Uterus (tissue), 2 donors: ENCODE measurements around the gene S1PR1.

ENCODE experiments used
- POLR2A ChIP-seq, 2 donors: fragments of 450-650 bp; IDR thresholded peaks; one replicate each; pipeline ENCODE4 v1.6.1; 2016; ENCODE audit warnings: antibody characterized with exemption in 2 of 2, mild to moderate bottlenecking in 1 of 2, moderate library complexity in 1 of 2
- TF ChIP-seq, protein P1 (sequence below), 4 experiments: fragments of 200-600 bp in 2 of 4; fragments of 450-650 bp in 2 of 4; sonication (generic) in 2 of 4; IDR thresholded peaks; one replicate each; pipeline ENCODE4 v1.5.1; 2016 to 2019; ENCODE audit warnings: antibody characterized with exemption in 4 of 4, mild to moderate bottlenecking in 2 of 4, moderate library complexity in 1 of 4

- TF ChIP-seq, protein P1, sequence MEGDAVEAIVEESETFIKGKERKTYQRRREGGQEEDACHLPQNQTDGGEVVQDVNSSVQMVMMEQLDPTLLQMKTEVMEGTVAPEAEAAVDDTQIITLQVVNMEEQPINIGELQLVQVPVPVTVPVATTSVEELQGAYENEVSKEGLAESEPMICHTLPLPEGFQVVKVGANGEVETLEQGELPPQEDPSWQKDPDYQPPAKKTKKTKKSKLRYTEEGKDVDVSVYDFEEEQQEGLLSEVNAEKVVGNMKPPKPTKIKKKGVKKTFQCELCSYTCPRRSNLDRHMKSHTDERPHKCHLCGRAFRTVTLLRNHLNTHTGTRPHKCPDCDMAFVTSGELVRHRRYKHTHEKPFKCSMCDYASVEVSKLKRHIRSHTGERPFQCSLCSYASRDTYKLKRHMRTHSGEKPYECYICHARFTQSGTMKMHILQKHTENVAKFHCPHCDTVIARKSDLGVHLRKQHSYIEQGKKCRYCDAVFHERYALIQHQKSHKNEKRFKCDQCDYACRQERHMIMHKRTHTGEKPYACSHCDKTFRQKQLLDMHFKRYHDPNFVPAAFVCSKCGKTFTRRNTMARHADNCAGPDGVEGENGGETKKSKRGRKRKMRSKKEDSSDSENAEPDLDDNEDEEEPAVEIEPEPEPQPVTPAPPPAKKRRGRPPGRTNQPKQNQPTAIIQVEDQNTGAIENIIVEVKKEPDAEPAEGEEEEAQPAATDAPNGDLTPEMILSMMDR (IDR thresholded peaks at IDR 0.05) = no peak
- TF ChIP-seq POLR2A (IDR thresholded peaks at IDR 0.05) = no peak
These were observed 42.0 kb downstream of the S1PR1 start for GRCh38 chr1:101278845-101279244.
